Measurements from ENCODE around the gene TOX3. TPM values are rescaled to one million over a fixed set of nuclear protein-coding genes. Genes with fewer than 3 reads are reported as not detected.

Gene TOX3
- total RNA-seq, 4 donors from 2014 or later = 0.51 to 3.8 (median 1.9) TPM

GRCh38 chr16:52455549-52456277, 91.2 kb downstream of the TOX3 start:
- no peak for DNase-seq (ENCODE audit: low spot score in 2 of 2)
- 91 to 92% methylated on average over 3 of the region's 3 CpGs for WGBS, 2 donors
- intact Hi-C loops (cut with DNase I; ENCODE audit: low total_unique reads) = no loop called here
- no peak overlapping the region for H3K4me3 ChIP-seq (ENCODE audit: low read depth, poor library complexity, severe bottlenecking)
- TF ChIP-seq, protein P1, sequence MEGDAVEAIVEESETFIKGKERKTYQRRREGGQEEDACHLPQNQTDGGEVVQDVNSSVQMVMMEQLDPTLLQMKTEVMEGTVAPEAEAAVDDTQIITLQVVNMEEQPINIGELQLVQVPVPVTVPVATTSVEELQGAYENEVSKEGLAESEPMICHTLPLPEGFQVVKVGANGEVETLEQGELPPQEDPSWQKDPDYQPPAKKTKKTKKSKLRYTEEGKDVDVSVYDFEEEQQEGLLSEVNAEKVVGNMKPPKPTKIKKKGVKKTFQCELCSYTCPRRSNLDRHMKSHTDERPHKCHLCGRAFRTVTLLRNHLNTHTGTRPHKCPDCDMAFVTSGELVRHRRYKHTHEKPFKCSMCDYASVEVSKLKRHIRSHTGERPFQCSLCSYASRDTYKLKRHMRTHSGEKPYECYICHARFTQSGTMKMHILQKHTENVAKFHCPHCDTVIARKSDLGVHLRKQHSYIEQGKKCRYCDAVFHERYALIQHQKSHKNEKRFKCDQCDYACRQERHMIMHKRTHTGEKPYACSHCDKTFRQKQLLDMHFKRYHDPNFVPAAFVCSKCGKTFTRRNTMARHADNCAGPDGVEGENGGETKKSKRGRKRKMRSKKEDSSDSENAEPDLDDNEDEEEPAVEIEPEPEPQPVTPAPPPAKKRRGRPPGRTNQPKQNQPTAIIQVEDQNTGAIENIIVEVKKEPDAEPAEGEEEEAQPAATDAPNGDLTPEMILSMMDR (IDR thresholded peaks at IDR 0.05) = no peak
- no peak for TF ChIP-seq POLR2A (IDR thresholded peaks at IDR 0.05)

GRCh38 chr16:52453644-52454043, 93.3 kb downstream of the TOX3 start:
- TF ChIP-seq POLR2A (IDR thresholded peaks at IDR 0.05) = no peak
- TF ChIP-seq, protein P1 (IDR thresholded peaks at IDR 0.05) = no peak
- intact Hi-C loops (cut with DNase I; ENCODE audit: low total_unique reads) = no loop called here
- 57 to 65% methylated on average over 1 of the region's 1 CpG for WGBS, 2 donors

DNA sequence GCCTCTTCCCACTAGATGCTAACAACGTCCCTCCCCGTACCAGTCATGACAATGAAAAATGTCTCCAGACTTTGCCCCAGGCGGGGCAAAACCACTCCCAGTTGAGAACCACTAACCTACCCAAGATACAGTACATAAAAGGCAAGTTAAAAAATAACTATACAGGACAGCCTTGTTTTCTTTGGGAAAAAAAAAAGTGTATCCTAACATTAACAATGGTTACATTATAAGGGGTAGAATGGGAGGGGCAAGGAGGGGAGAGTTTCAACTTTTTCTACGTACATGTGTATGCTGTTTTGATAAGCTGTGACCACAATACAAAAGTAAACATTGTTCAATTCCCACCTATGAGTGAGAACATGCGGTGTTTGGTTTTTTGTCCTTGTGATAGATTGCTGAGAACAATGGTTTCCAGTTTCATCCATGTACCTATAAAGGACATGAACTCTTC, 94.9 kb downstream of the TOX3 start:
- no peak for TF ChIP-seq POLR2A (IDR thresholded peaks at IDR 0.05)
- H3K4me3 ChIP-seq (ENCODE audit: low read depth, poor library complexity, severe bottlenecking) = no peak overlapping the region
- WGBS, 2 donors = 76% methylated on average over 5 of the region's 5 CpGs
- intact Hi-C loops (cut with DNase I; ENCODE audit: low total_unique reads) = no loop called here
- DNase-seq (ENCODE audit: low spot score in 2 of 2) = no peak

More at GRCh38 chr16:52453644-52454043, 93.3 kb downstream of the TOX3 start:
- no peak overlapping the region for H3K4me3 ChIP-seq (ENCODE audit: low read depth, poor library complexity, severe bottlenecking)
- no peak for DNase-seq (ENCODE audit: low spot score in 2 of 2)

DNA sequence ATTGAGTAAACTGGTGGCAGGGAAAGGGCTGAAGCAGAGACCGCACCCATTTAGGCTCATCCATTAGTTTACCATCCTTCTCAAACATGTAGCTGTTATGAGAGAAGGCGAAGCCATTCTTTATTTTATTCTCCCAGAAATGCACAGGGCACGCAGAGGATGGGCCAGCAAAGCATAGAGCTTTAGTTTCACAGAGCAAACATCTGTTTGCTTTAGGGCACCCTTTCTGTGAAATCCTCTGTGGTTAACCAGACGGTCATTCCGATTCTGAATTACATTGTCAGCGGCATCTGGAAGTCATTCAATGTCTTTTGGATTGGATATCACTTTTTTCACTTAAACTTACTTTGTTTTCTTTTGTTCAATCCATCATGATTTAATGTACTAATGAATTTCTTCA, 96.0 kb downstream of the TOX3 start:
- no peak for TF ChIP-seq POLR2A (IDR thresholded peaks at IDR 0.05)
- TF ChIP-seq, protein P1 (IDR thresholded peaks at IDR 0.05) = no peak
- intact Hi-C loops (cut with DNase I; ENCODE audit: low total_unique reads) = no loop called here
- H3K4me3 ChIP-seq (ENCODE audit: low read depth, poor library complexity, severe bottlenecking) = no peak overlapping the region
- WGBS, 2 donors = 63 to 68% methylated on average over 6 of the region's 6 CpGs
- DNase-seq (ENCODE audit: low spot score in 2 of 2) = no peak

DNA sequence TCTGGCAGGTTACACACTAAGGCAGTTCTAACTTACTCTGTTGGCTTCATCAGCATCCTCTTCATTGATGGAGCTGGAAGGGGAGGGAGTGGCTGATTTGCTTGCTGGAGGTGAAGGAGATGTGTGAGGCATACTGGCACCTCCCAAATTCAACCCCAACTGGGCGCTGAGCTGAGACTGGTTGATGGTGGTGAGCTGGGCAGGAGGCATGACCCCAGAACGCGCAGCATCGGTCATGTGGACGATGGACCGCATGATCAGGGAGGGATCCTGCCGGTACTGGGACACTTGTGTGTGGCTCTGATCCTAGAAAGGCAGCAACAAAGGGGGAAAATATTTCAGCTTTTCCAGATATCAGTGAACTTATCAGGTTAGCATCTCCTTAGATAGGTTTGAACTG, 96.7 kb downstream of the TOX3 start:
- no peak overlapping the region for H3K4me3 ChIP-seq (ENCODE audit: low read depth, poor library complexity, severe bottlenecking)
- DNase-seq (ENCODE audit: low spot score in 2 of 2) = no peak
- intact Hi-C loops (cut with DNase I; ENCODE audit: low total_unique reads) = no loop called here
- 95 to 97% methylated on average over 7 of the region's 7 CpGs for WGBS, 2 donors
- no peak for TF ChIP-seq POLR2A (IDR thresholded peaks at IDR 0.05)
- TF ChIP-seq, protein P1 (IDR thresholded peaks at IDR 0.05) = no peak

GRCh38 chr16:52446080-52446479, 100.9 kb downstream of the TOX3 start:
- 48 to 54% methylated on average over 4 of the region's 4 CpGs for WGBS, 2 donors
- TF ChIP-seq, protein P1 (IDR thresholded peaks at IDR 0.05) = no peak
- TF ChIP-seq POLR2A (IDR thresholded peaks at IDR 0.05) = no peak
- no peak for DNase-seq (ENCODE audit: low spot score in 2 of 2)
- intact Hi-C loops (cut with DNase I; ENCODE audit: low total_unique reads) = no loop called here
- no peak overlapping the region for H3K4me3 ChIP-seq (ENCODE audit: low read depth, poor library complexity, severe bottlenecking)

All from lower leg skin (tissue), 4 donors.